Mesendoderm (in vitro differentiated cells): ENCODE data around the gene PLEKHJ1.

Experiments
- DNase-seq: peaks from one replicate; pipeline ENCODE4 v3.0.0; 2013
- H2AK5ac ChIP-seq: 2 replicates; pipeline ENCODE4 v1.6.1; 2013; ENCODE audit warnings: low read length, inconsistent platforms
- H2BK120ac ChIP-seq: 2 replicates; pipeline ENCODE4 v1.6.1; 2013; ENCODE audit warnings: low read depth, mild to moderate bottlenecking, low read length, moderate library complexity, mixed read lengths
- H2BK15ac ChIP-seq: replicated peaks from 2 replicates; pipeline ENCODE4 v1.6.1; 2013; ENCODE audit warnings: low read depth, mild to moderate bottlenecking, moderate library complexity
- H2BK5ac ChIP-seq: 2 replicates; pipeline ENCODE4 v1.6.1; 2013; ENCODE audit warnings: low read length, inconsistent platforms
- H3K18ac ChIP-seq: 2 replicates; pipeline ENCODE4 v1.6.1; 2013; ENCODE audit warnings: mild to moderate bottlenecking, low read length, mixed read lengths
- H3K23ac ChIP-seq: one replicate; pipeline ENCODE4 v1.6.1; 2013; ENCODE audit warnings: low read length
- H3K27ac ChIP-seq: 2 replicates; pipeline ENCODE4 v1.5.1; 2013; ENCODE audit warnings: low read depth, mild to moderate bottlenecking, inconsistent platforms, low read length, moderate library complexity
- H3K27me3 ChIP-seq: 2 replicates; pipeline ENCODE4 v1.6.1; 2013; ENCODE audit warnings: low read length, control low read depth, mild to moderate bottlenecking, inconsistent platforms; ENCODE audit not compliant: insufficient read depth, poor library complexity
- H3K36me3 ChIP-seq: 2 replicates; pipeline ENCODE4 v1.6.1; 2013; ENCODE audit warnings: low read length, inconsistent platforms; ENCODE audit not compliant: control insufficient read depth, insufficient read depth
- H3K4ac ChIP-seq: one replicate; pipeline ENCODE4 v1.6.1; 2013; ENCODE audit warnings: low read depth, mild to moderate bottlenecking, low read length, moderate library complexity
- H3K4me1 ChIP-seq: 2 replicates; pipeline ENCODE4 v1.6.1; 2013; ENCODE audit warnings: low read depth, low read length, inconsistent platforms; ENCODE audit not compliant: control insufficient read depth
- H3K4me2 ChIP-seq: 2 replicates; pipeline ENCODE4 v1.6.1; 2013; ENCODE audit warnings: low read length
- H3K4me3 ChIP-seq: 2 replicates; pipeline ENCODE4 v1.5.1; 2013; ENCODE audit warnings: mild to moderate bottlenecking, low read length
- H3K56ac ChIP-seq: one replicate; pipeline ENCODE4 v1.6.1; 2013; ENCODE audit warnings: low read length
- H3K79me1 ChIP-seq: 2 replicates; pipeline ENCODE4 v1.6.1; 2013; ENCODE audit warnings: low read length, inconsistent platforms
- H3K79me2 ChIP-seq: 2 replicates; pipeline ENCODE4 v1.6.1; 2013; ENCODE audit warnings: mild to moderate bottlenecking, low read length; ENCODE audit not compliant: control insufficient read depth, insufficient read depth
- H3K9ac ChIP-seq: 2 replicates; pipeline ENCODE4 v1.6.1; 2013; ENCODE audit warnings: low read length, inconsistent platforms
- H4K5ac ChIP-seq: one replicate; pipeline ENCODE4 v1.6.1; 2013; ENCODE audit warnings: low read length
- H4K8ac ChIP-seq: one replicate; pipeline ENCODE4 v1.6.1; 2013; ENCODE audit warnings: low read depth, mild to moderate bottlenecking, control low read depth, low read length, moderate library complexity
- WGBS: extraction: QIAGEN DNeasy Blood & Tissue Kit; methylation state at CpG from one replicate; pipeline ENCODE4 v1.1.7; 2013; ENCODE audit warnings: low lambda C conversion rate, missing lambda C conversion rate; ENCODE audit not compliant: insufficient coverage; ENCODE audit errors: extremely low coverage; 5-methylcytosine and 5-hydroxymethylcytosine counted together

The PLEKHJ1 gene

DNA sequence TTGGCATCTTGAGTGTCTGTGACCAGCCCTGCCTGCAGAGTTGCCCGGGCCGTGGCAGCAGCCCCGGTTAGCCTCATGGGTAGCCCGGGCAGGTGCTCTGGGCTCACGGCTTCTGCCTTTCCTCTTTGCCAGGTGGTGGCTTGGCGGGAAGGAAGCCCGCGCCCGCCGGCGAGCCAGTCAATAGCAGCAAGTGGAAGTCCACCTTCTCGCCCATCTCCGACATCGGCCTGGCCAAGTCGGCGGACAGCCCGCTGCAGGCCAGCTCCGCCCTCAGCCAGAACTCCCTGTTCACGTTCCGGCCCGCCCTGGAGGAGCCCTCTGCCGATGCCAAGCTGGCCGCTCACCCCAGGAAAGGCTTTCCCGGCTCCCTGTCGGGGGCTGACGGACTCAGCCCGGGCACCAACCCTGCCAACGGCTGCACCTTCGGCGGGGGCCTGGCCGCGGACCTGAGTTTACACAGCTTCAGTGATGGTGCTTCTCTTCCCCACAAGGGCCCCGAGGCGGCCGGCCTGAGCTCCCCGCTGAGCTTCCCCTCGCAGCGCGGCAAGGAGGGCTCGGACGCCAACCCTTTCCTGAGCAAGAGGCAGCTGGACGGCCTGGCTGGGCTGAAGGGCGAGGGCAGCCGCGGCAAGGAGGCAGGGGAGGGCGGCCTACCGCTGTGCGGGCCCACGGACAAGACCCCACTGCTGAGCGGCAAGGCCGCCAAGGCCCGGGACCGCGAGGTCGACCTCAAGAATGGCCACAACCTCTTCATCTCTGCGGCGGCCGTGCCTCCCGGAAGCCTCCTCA, 9.9 kb downstream of the PLEKHJ1 start:
- no peak overlapping the region for H4K8ac ChIP-seq
- no peak overlapping the region for H3K9ac ChIP-seq
- no peak overlapping the region for H4K5ac ChIP-seq
- no peak overlapping the region for H3K18ac ChIP-seq
- no peak overlapping the region for H3K4me3 ChIP-seq
- no peak overlapping the region for H2AK5ac ChIP-seq
- WGBS, result no CpG with 5 or more reads among the region's 59 CpGs
- no peak overlapping the region for H2BK5ac ChIP-seq
- no peaks in the 10 kb centered on the region for H3K4me1 ChIP-seq
- no peaks in the 10 kb centered on the region for H3K79me1 ChIP-seq
- H3K27me3 ChIP-seq, result no peaks in the 10 kb centered on the region
- H2BK120ac ChIP-seq, result no peak overlapping the region
- no peak overlapping the region for H3K56ac ChIP-seq
- H3K23ac ChIP-seq, result no peak overlapping the region
- no peak overlapping the region for H3K27ac ChIP-seq
- H3K79me2 ChIP-seq, result no peaks in the 10 kb centered on the region
- no peak for DNase-seq
- peaks cover 3% of the 10 kb centered on the region for H3K36me3 ChIP-seq
- no peak overlapping the region for H3K4me2 ChIP-seq
- no peak overlapping the region for H2BK15ac ChIP-seq
- H3K4ac ChIP-seq, result no peak overlapping the region

- WGBS, result no CpG with 5 or more reads among the region's 32 CpGs
- Histone ChIP-seq H4K8ac (no peak overlapping the region), H2AK5ac (no peak overlapping the region), H3K79me2 (no peaks in the 10 kb centered on the region), H3K18ac (no peak overlapping the region), H3K36me3 (peaks cover 3% of the 10 kb centered on the region), H2BK15ac (no peak overlapping the region), H3K4ac (no peak overlapping the region), H2BK5ac (no peak overlapping the region), H3K27me3 (no peaks in the 10 kb centered on the region), H3K9ac (no peak overlapping the region), H3K4me1 (no peaks in the 10 kb centered on the region), H3K23ac (no peak overlapping the region), H3K4me2 (no peak overlapping the region), H2BK120ac (no peak overlapping the region), H3K4me3 (no peak overlapping the region), H4K5ac (no peak overlapping the region), H3K27ac (no peak overlapping the region), H3K56ac (no peak overlapping the region), H3K79me1 (no peaks in the 10 kb centered on the region)
- no peak for DNase-seq
Measured at GRCh38 chr19:2225415-2226050, 10.6 kb downstream of the PLEKHJ1 start.

GRCh38 chr19:2224754-2225349, 11.3 kb downstream of the PLEKHJ1 start:
- Histone ChIP-seq H2BK120ac (no peak overlapping the region), H2BK5ac (no peak overlapping the region), H4K5ac (no peak overlapping the region), H4K8ac (no peak overlapping the region), H3K4me3 (no peak overlapping the region), H3K4ac (no peak overlapping the region), H3K27me3 (no peaks in the 10 kb centered on the region), H3K18ac (no peak overlapping the region), H3K79me2 (no peaks in the 10 kb centered on the region), H3K9ac (no peak overlapping the region), H3K4me1 (no peaks in the 10 kb centered on the region), H3K23ac (no peak overlapping the region), H3K4me2 (no peak overlapping the region), H3K27ac (no peak overlapping the region), H3K36me3 (peaks cover 3% of the 10 kb centered on the region), H2AK5ac (no peak overlapping the region), H3K79me1 (no peaks in the 10 kb centered on the region), H2BK15ac (no peak overlapping the region), H3K56ac (no peak overlapping the region)
- DNase-seq, result no peak
- WGBS, result no CpG with 5 or more reads among the region's 13 CpGs

DNA sequence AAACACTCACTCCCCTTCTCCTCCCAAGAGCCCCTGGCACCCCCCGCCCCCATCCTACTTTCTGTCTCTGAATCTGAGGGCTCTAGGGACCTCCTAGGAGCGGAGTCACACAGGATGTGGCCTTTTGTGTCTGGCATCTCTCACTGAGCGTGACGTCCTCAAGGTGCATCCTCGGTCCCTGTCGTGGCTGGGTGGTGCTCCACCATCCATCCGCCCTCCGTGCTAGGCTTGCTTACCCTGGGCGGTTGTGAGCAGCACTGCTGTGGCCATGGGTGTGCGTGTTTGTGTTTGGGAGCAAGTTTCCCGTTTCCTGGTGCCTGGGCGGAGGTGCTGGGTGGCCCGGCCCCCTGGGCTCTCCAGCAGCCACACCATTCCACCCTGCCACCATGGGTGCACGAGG, 12.2 kb downstream of the PLEKHJ1 start:
- WGBS, result no CpG with 5 or more reads among the region's 14 CpGs
- H3K36me3 ChIP-seq, result peaks cover 3% of the 10 kb centered on the region

GRCh38 chr19:2223391-2223790, 12.7 kb downstream of the PLEKHJ1 start:
- Histone ChIP-seq H3K18ac (no peak overlapping the region), H3K9ac (no peak overlapping the region), H3K4me1 (no peaks in the 10 kb centered on the region), H3K27ac (no peak overlapping the region), H2AK5ac (no peak overlapping the region), H3K4me3 (no peak overlapping the region), H3K4me2 (no peak overlapping the region), H3K79me2 (no peaks in the 10 kb centered on the region), H3K4ac (no peak overlapping the region), H4K5ac (no peak overlapping the region), H2BK15ac (no peak overlapping the region), H3K27me3 (no peaks in the 10 kb centered on the region), H3K36me3 (peaks cover 3% of the 10 kb centered on the region), H3K56ac (no peak overlapping the region), H3K79me1 (no peaks in the 10 kb centered on the region), H2BK120ac (no peak overlapping the region), H2BK5ac (no peak overlapping the region), H4K8ac (no peak overlapping the region), H3K23ac (no peak overlapping the region)
- WGBS, result no CpG with 5 or more reads among the region's 18 CpGs
- DNase-seq, result no peak

More for the DNA sequence above, 12.2 kb downstream of the PLEKHJ1 start:
- no peak overlapping the region for H4K5ac ChIP-seq
- no peak overlapping the region for H2AK5ac ChIP-seq
- H2BK5ac ChIP-seq, result no peak overlapping the region
- no peak overlapping the region for H3K4me2 ChIP-seq
- H2BK120ac ChIP-seq, result no peak overlapping the region
- H2BK15ac ChIP-seq, result no peak overlapping the region
- no peak overlapping the region for H3K23ac ChIP-seq
- no peak overlapping the region for H3K56ac ChIP-seq
- no peaks in the 10 kb centered on the region for H3K79me2 ChIP-seq
- H3K27ac ChIP-seq, result no peak overlapping the region
- DNase-seq, result no peak
- no peak overlapping the region for H3K18ac ChIP-seq
- no peak overlapping the region for H4K8ac ChIP-seq
- no peak overlapping the region for H3K9ac ChIP-seq
- H3K79me1 ChIP-seq, result no peaks in the 10 kb centered on the region
- H3K27me3 ChIP-seq, result no peaks in the 10 kb centered on the region
- no peak overlapping the region for H3K4me3 ChIP-seq
- H3K4me1 ChIP-seq, result no peaks in the 10 kb centered on the region
- no peak overlapping the region for H3K4ac ChIP-seq
